A673 (cell line): ENCODE results near the gene BCAR3. TPM values are rescaled to one million over a fixed set of nuclear protein-coding genes. Genes with fewer than 3 reads are reported as not detected.

Source experiments
- BruUV-seq: library from RNA; stranded (reverse); fragments of 400-500 nt; replicated peaks from 2 replicates; lab custom pipeline; 2021; lab: Mats Ljungman, UMichigan
- CTCF ChIA-PET: fragments of 300-600 bp; sonication (Branson Sonifier 250); formaldehyde crosslinking; loops from one replicate; lab custom pipeline; 2022; ENCODE audit warnings: antibody characterized with exemption; lab: Charles Lee
- POLR2A ChIA-PET: fragments of 300-600 bp; sonication (Branson Sonifier 250); formaldehyde crosslinking; loops from one replicate; lab custom pipeline; 2022; ENCODE audit warnings: antibody characterized with exemption; ENCODE audit not compliant: low non-redundant PET; lab: Charles Lee
- DNase-seq: peaks from one replicate; pipeline ENCODE4 v3.0.0-alpha.2; 2015; ENCODE audit warnings: low spot score
- H3K27ac ChIP-seq: fragments of 200-600 bp; sonication (generic); 2 replicates; pipeline ENCODE4 v1.5.1; 2016; ENCODE audit warnings: mixed run types, low read depth, mild to moderate bottlenecking, mixed read lengths, antibody characterized with exemption, low read length; ENCODE audit not compliant: poor library complexity, severe bottlenecking
- H3K27me3 ChIP-seq: fragments of 200-600 bp; sonication (generic); replicated peaks from 2 replicates; pipeline ENCODE4 v1.6.1; 2017; ENCODE audit warnings: mixed run types, low read depth, mild to moderate bottlenecking, mixed read lengths, antibody characterized with exemption, low read length; ENCODE audit not compliant: insufficient read depth, poor library complexity
- H3K36me3 ChIP-seq: fragments of 200-600 bp; sonication (generic); 2 replicates; pipeline ENCODE4 v1.6.1; 2016; ENCODE audit warnings: mixed run types, mild to moderate bottlenecking, mixed read lengths, antibody characterized with exemption, low read length; ENCODE audit not compliant: insufficient read depth, poor library complexity, severe bottlenecking
- H3K4me1 ChIP-seq: fragments of 200-600 bp; sonication (generic); 2 replicates; pipeline ENCODE4 v1.6.1; 2017; ENCODE audit warnings: mixed run types, mild to moderate bottlenecking, mixed read lengths, antibody characterized with exemption, low read length; ENCODE audit not compliant: insufficient read depth, poor library complexity, severe bottlenecking
- H3K4me3 ChIP-seq: fragments of 200-600 bp; sonication (generic); 2 replicates; pipeline ENCODE4 v1.5.1; 2016; ENCODE audit warnings: low read depth, mixed run types, mild to moderate bottlenecking, mixed read lengths, low read length; ENCODE audit not compliant: poor library complexity, severe bottlenecking
- H3K9me3 ChIP-seq: fragments of 200-600 bp; sonication (generic); 2 replicates; pipeline ENCODE4 v1.6.1; 2016; ENCODE audit warnings: mixed run types, low read depth, mild to moderate bottlenecking, mixed read lengths, antibody characterized with exemption, low read length; ENCODE audit not compliant: poor library complexity, severe bottlenecking
- EZH2 ChIP-seq: fragments of 200-600 bp; sonication (generic); IDR thresholded peaks from 2 replicates; pipeline ENCODE4 v1.6.1; 2017; ENCODE audit warnings: borderline replicate concordance, low read depth, mild to moderate bottlenecking, mixed read lengths, antibody characterized with exemption, low read length; ENCODE audit not compliant: poor library complexity, severe bottlenecking
- intact Hi-C: fragments of 100-400 bp; cut with micrococcal nuclease; formaldehyde crosslinking; loops from one replicate; pipeline ENCODE4 v1.10.0; 2022; ENCODE audit not compliant: unreplicated experiment
- total RNA-seq: library from RNA; stranded (reverse); gene quantifications from 2 replicates; pipeline ENCODE4 v1.2.3, GENCODE V29; 2021
- TF ChIP-seq, protein P1 (sequence below): fragments of 300-800, 200-600 bp; sonication (generic); conservative IDR thresholded peaks from 2 replicates; pipeline ENCODE4 v1.5.1; 2017; ENCODE audit warnings: low read depth, mild to moderate bottlenecking, antibody characterized with exemption, low read length, moderate library complexity, mixed read lengths

The BCAR3 gene
- total RNA-seq, 1 experiment from 2014 or later: 0.90 TPM

DNA sequence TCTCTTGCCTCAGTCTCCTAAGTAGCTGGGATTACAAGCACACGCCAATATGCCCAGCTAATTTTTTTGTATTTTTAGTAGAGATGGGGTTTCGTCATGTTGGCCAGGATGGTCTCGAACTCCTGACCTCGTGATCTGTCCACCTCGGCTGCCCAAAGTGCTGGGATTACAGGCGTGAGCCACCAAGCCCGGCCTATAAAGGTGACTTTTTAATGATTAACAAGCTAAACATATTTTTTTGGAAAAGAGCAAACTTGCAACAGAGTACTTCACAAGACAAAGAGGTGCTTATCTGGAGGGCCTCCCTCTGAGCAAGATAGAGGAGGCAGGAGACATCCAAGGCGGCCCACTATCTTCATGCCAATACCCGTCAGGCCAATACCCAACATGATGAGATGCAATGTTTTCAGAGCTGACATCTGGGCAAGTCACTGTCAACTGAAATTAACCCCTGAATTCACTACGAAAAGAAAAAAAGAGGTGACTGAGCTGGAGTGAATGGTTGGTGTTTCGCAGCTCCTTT lies 10.5 kb downstream of the BCAR3 start:
- POLR2A ChIA-PET: no interaction called here
- Histone ChIP-seq H3K27me3 (no peaks in the 10 kb centered on the region), H3K4me1 (no peaks in the 10 kb centered on the region), H3K27ac (no peak overlapping the region), H3K36me3 (no peaks in the 10 kb centered on the region), H3K9me3 (no peaks in the 10 kb centered on the region), H3K4me3 (no peak overlapping the region)
- CTCF ChIA-PET: no interaction called here
- DNase-seq: no peak
- no TSS peak for BruUV-seq
- no peak for TF ChIP-seq EZH2
- TF ChIP-seq, protein P1, sequence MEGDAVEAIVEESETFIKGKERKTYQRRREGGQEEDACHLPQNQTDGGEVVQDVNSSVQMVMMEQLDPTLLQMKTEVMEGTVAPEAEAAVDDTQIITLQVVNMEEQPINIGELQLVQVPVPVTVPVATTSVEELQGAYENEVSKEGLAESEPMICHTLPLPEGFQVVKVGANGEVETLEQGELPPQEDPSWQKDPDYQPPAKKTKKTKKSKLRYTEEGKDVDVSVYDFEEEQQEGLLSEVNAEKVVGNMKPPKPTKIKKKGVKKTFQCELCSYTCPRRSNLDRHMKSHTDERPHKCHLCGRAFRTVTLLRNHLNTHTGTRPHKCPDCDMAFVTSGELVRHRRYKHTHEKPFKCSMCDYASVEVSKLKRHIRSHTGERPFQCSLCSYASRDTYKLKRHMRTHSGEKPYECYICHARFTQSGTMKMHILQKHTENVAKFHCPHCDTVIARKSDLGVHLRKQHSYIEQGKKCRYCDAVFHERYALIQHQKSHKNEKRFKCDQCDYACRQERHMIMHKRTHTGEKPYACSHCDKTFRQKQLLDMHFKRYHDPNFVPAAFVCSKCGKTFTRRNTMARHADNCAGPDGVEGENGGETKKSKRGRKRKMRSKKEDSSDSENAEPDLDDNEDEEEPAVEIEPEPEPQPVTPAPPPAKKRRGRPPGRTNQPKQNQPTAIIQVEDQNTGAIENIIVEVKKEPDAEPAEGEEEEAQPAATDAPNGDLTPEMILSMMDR: no peak
- intact Hi-C loops: no loop called here

DNA sequence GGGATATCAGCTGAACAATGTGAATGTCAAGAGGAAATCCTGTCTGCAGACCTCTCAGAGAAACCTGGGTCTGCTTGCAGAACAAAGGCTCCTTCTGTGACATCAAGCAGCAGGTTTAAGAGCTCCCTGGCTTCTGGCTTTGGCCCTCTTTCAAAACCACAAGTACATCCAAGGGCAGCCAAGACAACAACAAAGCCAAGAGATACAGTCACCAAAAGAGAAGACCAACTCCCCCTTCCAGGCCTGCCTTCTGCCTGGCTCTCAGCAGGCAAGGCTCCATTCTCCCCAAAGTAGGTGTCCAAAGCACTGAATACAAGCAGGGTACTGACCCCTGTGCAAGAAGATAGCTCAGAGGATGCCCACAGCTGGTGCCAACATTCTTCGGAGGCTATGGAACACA lies 11.5 kb downstream of the BCAR3 start:
- BruUV-seq: no TSS peak
- no peaks in the 10 kb centered on the region for H3K27me3 ChIP-seq
- no peak overlapping the region for H3K27ac ChIP-seq
- no peak for DNase-seq
- TF ChIP-seq, protein P1: no peak
- no peak for TF ChIP-seq EZH2
- CTCF ChIA-PET: no interaction called here
- no peak overlapping the region for H3K4me3 ChIP-seq
- no peaks in the 10 kb centered on the region for H3K36me3 ChIP-seq
- no peaks in the 10 kb centered on the region for H3K4me1 ChIP-seq
- no peaks in the 10 kb centered on the region for H3K9me3 ChIP-seq
- intact Hi-C loops: no loop called here
- POLR2A ChIA-PET: no interaction called here

DNA sequence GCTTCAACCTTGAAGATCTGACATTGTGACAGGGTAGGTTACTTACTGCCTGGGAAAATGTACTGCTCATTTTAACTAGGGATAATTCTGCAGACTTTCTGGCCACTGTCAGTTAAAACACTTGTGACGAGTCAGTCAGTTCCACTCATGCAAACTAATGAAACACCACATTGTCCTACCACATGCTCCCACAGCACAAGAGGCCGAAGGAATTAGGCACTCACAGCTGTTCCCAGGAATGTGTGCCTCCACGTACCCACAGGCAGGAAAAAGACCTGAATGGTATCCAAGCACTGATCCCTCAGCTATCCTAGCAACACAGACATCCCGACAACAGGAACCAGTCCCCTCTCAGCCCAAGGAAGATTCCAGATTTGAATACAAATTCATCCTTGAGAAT lies 12.3 kb downstream of the BCAR3 start:
- no peak for DNase-seq
- intact Hi-C loops: no loop called here
- H3K9me3 ChIP-seq: no peaks in the 10 kb centered on the region
- no TSS peak for BruUV-seq
- H3K27ac ChIP-seq: no peak overlapping the region
- H3K27me3 ChIP-seq: no peaks in the 10 kb centered on the region
- ChIA-PET CTCF (interaction anchor here (0.6 kb wide), 1 partner anchor 40 kb away, joined by 5 read pairs; no protein-coding TSS in a partner anchor), POLR2A (no interaction called here)
- no peaks in the 10 kb centered on the region for H3K36me3 ChIP-seq
- TF ChIP-seq, protein P1: no peak
- TF ChIP-seq EZH2: no peak
- H3K4me1 ChIP-seq: no peaks in the 10 kb centered on the region
- H3K4me3 ChIP-seq: no peak overlapping the region
